HG02981 (cell line): ENCODE results near the gene CNPY4.

Experiments
- ATAC-seq: cut with Tn5 transposase; IDR thresholded peaks from one replicate; pipeline ENCODE4 v1.9.1; 2021; ENCODE audit warnings: mild to moderate bottlenecking, moderate library complexity; ENCODE audit not compliant: unreplicated experiment

Gene CNPY4

GRCh38 chr7:100166317-100166940 is 47.0 kb downstream of the CNPY4 start:
- no peak for ATAC-seq

DNA sequence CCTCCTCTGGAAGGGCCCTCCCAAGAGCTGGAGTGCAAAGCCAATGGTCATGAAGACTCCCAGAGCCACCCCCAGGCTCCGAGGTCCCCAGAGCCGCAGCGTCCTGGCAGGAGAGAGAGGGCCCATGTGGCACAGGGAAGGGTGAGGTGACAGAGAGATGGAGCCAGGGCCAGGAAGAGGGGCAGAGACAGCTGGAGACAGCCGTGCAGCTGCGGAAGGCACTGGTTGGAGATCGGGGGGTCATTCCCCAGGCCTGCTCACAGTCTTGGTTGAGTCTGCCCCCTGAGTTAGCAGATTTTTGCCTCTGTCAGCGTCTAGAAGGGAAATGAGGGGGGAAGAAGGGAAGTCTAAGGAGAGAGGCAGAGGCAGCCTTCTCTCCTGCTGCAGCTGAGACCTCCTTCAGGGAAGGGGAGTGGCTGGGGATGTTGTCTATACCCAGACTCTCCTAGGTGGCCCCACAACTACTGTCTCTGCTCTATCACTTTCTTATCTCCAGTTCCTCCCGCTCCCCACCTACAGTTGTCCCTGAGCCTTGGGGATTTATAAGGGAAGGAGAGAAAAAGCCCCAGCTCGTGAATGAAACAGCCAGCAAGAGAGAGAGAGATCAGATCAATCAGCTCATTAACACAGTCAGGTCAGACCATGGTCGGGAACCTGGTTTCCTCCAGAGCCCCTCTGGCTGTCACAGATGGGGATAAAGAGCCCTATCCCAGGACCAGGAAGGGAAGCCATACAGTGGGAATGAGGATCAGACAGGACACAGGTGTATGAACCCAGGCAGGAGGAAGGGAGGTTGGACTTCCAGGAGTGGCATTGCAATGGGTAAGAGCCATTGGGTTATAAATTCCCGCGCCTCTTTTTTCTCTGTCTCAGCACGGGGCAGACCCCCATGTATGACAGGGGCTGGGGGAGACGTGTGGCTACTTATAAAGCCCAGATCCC is 47.8 kb downstream of the CNPY4 start:
- no peak for ATAC-seq

- ATAC-seq = no peak
Measured at GRCh38 chr7:100167912-100168323, 48.5 kb downstream of the CNPY4 start.

DNA sequence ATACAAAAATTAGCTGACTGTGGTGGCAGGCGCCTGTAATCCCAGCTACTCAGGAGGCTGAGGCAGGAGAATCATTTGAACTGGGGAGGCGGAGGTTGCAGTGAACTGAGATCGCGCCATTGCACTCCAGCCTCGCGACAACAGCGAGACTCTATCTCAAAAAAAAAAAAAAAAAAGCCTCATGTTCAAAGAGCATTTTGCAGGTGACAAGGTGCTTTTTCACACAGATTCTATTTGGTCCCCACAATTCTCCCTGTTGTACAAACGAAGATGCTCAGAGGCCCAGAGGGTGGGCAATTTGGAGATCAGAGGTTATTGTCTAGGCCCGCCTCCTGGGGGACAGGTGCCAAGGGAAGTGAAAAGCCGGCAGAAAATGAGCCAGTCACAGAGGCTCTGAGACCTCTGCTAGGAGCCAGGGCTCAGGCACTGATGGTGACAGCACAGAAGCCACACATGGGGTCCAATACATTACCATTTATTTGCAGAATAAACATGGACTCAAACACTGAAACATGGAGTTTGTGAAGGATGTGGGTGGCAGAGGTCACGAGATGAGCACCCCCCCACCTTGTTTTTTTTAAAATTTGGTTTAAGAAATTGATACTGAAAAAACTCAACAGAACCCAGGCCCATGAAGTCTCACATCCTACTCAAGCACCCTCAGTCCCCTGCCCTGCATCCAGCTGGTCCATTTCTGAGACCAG is 49.9 kb downstream of the CNPY4 start:
- no peak for ATAC-seq

- ATAC-seq = no peak
Measured at GRCh38 chr7:100170101-100170897, 50.9 kb downstream of the CNPY4 start.

DNA sequence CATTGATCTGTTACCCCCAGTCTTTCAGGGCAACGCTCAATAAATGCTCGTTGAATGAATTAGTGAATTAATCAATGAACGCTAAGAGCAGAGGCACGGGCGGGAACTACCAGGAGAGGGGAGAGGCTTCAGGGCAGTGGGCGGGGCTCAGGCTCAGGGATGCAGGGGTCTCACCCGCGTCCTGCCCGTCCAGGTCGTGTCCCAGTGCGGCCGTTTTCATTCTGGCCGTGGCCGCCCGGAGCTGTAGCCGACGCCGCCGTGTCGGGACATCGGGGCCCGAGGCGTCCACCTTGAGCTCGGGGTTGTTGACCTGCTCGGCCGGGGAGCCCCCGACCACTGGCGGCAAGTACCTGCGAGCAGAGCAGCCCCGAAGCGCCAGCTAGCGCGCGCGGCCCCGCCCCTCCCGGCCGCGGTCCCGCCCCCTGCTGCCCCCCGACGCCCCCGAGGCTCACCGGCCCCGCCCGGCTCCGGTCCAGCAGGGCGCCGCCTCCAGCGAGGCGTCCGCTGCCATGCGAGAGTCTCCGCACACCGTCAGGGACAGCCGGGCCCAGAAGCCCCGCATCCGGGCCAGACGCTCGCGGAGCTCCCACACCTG is 51.8 kb downstream of the CNPY4 start:
- no peak for ATAC-seq

DNA sequence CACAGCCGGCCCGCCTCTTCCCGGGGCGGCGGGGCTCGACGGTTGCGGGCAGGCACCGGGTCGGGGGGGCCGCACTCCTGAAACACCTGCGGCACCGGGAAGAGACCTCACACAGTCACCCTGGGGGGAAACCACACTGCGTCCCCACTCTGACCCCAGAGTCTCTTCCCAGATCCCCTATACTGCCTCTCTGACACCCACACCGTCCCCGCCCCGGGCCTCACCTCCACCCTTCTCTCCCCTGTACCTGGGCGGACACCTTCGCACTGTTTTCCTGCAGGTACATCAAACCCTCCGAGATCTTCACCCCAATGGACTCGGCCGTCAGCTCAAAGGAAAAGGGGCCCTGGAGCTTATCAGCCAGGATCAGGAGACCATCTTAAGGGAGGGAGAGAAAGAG is 52.4 kb downstream of the CNPY4 start:
- ATAC-seq = no peak

DNA sequence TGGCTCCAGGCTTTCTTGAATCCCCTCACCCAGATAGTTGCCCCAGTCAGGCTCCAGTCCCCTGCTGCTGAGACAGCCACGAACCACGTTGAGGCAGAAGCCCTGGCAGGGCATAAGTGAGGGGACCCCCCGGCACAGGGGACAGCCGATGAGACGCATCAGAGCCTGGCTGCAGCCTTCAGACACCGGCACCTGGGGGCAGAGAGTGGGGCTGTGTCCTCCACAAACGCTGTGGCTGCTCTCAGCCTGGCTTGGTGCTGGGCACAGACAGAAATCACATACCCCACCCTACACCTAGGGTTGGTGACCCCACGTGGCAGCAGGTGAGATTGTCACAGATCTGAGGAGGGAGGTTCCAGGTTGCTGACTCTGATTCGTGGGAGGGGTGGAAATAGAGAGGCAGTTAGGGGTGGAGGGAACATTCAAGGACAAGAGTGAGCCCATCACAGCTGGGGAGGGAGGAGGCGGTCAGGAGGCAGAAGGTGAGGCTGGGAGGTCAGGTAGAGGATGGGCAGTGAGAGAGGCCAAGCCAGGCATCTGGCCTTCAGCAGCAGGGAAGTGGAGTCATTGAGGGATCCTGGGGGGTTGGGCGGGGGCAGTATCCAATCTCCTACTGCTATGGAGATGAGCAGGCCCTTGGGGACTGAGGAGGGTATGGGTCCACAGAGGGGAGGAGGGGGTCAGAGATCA is 54.5 kb downstream of the CNPY4 start:
- no peak for ATAC-seq

- no peak for ATAC-seq
Measured at GRCh38 chr7:100174582-100174981, 55.1 kb downstream of the CNPY4 start.
